ENCODE results near the gene TAF5L. TPM values are rescaled to one million over a fixed set of nuclear protein-coding genes. Genes with fewer than 3 reads are reported as not detected.
A peak's percentile ranks its signal among the peaks of the same experiment; 100 is the strongest.

Gene TAF5L
- polyA plus RNA-seq (2014; cell fraction: cytosol; rRNA removed): 18.6 and 23.0 TPM in 2 replicates
- polyA plus RNA-seq (2014; cell fraction: nucleus; rRNA removed): 15.0 and 15.8 TPM in 2 replicates

DNA sequence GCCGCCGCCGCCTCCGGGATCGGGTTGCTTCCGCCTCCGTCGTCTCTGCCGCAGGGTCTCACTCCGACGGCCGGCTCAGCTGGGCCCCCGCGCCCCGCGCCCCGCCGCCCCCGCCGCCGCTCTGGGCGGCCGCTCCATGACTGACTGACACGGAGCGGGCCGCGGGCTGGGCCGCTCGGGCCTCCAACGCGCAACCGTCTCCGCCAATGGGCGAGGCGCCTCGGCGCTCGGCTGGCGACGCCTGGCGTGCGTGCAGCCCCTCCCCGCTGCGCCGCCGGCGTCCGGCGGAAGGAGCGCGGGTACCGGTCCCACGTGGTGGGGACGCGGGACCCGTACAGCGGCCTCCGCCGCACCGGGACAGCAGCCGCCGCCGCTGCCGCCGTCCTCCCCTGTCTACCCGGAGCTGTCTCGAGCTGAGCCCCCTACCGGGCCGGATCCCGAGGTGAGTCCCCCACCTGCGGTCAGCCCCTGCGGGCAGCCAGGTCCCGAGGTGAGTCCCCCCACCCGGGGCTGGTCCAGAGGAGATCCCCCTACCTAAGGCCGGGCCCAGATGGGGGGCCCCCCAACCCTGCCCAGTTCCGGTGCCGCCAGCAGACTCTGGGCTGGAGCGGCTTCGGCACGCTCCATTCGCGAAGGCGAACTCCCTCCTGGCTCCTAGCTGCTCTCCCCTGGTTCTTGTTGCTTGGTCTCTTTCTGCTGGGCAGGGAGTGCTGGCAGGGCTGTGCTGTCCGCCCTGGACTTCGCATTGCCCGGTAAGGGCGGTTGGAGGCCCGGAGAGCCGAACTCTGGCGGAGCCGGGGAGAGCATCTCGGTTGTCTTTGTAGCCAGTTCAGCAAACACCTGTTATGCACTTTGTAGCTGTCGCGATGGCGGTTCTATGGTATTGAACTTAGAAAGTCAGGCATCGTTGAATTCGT lies at the start of gene TAF5L, which contains the start of gene URB2:
TAF5L (minus strand) TSS at position 208 of the 917 bp plus-strand sequence. CDS start 11,640 bp downstream, outside the sequence.
URB2 (plus strand) TSS at position 333 of the 917 bp plus-strand sequence. CDS start 1,387 bp downstream, outside the sequence.
- peak; percentile 83 for DNase-seq (ENCODE audit: low spot score)

DNA sequence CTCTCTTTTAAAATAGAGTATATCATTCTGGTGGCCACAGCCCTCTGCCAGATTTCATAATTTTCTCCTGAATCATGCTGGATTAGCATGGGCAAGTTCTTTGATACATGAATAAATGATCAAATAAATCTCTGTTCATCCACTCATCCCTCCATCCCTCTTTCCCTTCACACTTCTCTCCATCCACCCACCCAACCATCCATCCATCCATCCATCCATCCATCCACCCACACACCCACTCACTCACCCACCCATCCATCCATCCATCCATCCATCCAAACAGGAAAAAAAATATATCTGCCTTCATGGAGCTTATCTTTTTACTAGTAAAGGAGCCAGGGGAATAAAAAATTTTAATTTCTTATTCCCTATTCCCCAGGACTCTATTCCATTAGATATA lies 49.5 kb upstream of the TAF5L start:
- DNase-seq (ENCODE audit: low spot score): no peak

DNA sequence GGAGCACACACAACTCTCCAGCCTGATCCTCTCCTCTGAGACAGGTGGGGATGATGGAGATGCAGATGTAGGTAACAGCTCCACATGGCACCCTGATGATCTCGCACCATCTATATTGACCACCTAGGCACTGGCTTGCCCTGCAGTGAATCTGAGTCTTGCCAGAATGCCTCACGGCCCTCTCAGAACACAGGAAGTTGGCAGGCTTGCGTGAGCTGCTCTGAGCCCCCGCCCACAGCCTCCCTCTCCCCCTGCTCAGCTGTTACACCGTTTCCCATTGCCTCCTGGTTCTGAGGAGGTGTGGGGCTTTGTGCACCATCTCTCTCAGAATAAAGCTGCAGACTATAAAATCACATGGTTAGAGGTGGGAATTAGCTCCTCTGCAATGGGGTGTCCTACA lies 48.1 kb upstream of the TAF5L start:
- DNase-seq (ENCODE audit: low spot score): no peak

DNA sequence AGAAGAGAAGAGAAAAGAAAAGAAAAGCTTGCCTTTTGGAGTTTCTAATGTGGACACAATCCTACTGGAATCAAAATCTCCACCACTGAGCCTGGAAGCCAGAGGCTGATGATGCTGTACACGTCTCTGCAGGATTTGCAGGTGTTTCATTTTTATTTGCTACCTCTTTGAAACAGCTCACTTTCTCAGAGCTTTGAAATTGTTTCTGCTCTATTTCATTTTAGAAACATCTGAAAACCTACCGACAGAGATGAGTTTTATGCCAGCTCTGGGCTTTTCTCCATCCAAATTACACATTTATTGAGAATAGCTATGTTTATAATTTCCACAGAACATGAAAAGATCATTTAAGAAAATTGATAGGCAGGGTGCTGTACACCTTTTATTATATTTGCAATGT lies 46.3 kb upstream of the TAF5L start:
- DNase-seq (ENCODE audit: low spot score): no peak

DNA sequence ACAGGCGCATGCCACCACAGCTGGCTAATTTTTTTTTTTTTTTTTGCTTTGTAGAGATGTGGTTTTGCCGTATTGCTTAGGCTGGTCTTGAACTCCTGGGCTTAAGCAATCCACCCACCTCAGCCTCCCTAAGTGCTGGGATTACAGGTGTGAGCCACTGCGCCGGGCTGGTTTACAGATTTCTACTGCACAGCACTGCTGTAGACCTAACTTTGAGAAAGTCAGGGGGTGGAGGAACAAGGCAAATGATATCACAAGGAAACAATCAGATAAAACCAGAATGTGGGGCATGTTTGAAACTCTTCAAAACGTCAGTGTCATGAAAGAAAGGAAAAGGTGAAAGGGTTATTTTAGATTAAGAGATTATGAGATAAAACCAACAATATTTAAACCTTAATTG lies 45.4 kb upstream of the TAF5L start:
- no peak for DNase-seq (ENCODE audit: low spot score)

DNA sequence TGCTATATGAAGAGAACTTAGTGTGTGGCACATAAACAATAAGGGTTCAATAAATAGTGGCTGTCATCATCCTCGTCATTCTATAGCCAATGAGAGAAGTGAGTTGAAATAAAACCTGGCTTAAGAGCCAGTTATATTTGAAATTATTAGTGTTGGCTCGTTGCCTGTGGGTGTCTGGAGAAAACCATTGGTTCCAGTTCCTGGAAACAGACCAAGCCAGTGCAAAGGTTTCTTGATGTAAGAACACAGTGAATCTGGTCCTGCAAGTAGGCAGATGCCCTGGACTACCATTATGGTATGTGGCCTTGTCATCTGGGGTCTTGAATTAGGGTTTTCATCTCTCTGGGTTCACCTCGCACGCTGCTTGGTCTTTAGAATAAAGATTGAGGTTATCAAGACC lies 43.4 kb upstream of the TAF5L start:
- no peak for DNase-seq (ENCODE audit: low spot score)

DNA sequence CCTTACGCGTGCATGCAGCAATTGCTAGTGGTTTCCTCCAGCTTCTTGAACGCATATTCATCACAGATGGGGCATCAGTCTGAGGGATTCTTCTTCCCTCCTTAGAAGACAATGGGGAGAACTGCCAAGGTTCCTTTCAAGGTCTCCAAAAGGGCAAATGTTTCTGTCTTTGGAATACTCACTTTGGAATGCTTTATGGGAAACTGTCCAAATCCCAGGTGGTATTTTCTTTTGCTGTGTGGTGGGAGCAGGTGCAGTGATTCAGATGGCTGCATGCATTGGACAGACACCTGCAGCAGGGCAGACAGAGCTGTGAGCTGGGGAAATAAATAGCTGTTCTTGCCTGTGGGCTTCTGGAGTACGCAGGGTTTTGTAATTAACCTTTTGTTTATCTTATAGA lies 40.7 kb upstream of the TAF5L start:
- DNase-seq (ENCODE audit: low spot score): no peak

DNA sequence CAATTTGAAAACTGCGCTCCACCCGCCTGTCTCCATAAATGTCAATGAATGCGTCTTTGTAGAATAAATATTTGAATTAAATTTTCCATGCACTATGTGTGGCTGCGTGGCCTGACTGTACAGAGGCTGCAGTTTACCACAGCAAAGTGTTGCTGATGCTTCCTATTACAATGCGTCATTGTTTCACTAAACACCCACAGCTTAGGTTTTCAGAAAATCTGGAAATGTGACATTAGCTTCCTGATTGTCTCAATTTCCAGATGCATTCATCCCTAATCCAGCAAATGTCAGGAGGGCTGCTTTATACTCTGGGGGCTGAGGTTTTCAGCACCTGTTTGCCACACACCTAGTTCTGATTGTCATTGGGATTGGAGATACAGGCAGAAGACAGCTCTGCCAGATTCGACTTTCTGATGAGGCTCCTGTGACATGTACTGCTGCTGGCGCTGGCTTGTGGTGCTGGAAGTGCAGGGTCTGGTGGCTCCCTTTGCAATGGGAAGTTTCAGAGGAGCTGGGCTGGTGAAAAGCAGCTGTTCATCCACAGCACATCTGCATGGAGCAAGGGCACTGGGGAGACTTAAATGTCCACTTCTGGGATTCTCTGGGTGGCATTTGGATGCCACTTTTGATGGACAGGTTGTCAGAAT lies 40.1 kb upstream of the TAF5L start:
- no peak for DNase-seq (ENCODE audit: low spot score)

DNA sequence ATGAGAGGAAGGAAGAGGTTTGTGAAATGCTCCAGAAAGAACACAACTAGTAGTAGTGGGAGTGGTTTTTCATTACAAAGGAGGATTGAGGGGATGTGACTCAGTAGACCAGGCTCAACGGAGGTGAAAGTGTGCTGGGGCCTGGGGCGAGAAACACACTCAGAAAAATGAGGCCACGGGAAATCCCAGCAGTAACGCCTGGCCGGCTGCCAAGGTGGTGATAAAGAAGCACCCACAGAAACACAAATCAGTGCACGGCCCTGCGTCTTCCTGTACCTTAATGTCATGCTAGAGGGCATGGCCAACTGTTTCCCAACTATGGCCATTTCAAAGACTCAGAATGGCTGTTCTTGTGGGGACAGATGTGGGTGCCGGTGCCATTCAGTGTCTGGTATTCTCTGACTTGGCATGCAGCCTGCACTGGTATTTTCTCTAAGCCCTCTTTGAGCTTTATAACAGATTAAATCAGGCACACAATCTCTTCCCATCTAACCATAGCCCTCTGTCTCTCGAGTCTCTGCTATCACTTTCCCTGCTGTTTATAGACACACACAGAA lies 38.3 kb upstream of the TAF5L start:
- no peak for DNase-seq (ENCODE audit: low spot score)

DNA sequence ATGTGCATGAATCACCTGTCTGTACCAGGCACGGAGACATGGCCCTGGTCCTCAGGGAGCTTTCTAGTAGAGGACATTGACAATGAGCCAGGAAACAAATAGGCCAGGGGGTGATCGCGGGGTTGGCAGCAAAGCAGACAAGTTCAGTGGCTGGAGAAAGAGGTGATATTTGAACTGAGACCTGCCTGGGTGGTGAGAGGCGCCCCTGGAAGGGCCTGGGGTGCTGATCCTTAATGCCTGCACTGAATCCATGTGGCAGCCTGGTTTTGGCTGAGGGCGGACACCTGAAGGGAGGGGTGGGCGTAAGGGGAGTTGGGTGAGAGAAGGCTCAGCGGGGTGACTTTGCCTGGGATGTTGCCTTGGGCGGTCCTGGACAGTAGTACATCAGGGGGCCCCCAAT lies 36.0 kb upstream of the TAF5L start:
- DNase-seq (ENCODE audit: low spot score): no peak

DNA sequence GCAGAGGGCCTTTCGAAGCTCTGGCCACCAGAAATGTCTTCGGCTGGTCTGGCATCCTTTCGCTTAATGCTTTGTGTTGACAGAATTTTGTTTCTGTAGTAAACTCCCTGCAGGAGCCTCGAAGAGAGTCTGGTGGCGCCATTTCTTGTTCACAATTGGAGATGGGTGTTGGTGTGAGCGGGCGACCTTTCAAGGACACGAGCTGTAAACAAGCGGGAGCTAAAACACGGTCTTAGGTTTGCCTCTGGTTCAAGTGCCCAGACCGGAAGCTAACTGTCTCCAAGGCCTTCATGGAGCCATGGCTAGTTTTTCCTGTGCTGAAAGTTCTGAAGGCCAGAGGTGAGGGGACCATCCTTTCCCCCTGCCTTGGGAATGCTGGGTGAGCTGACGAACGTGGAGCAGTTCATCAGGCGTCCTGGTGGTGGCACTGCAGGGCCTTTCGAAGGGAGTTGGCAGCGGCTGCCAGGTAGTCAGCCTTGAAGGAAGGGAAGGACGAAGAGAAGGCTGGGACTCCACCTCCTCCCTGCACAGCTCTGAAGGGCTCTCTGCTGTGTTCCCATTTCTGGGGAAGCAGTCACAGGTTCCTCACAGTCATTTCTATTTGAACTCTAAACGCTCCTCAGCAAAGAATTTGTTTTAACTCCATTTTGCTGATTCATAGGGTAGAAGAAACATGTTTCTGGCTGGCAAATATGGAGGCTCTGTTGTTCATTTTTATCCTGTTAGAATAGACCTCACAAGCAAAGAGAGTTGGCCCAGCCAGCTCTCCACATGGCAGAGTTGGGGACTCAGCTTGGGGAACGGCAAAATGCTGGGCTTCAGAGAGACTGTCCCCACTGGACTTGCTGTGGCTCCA lies 35.3 kb upstream of the TAF5L start:
- DNase-seq (ENCODE audit: low spot score): peak; percentile 62

DNA sequence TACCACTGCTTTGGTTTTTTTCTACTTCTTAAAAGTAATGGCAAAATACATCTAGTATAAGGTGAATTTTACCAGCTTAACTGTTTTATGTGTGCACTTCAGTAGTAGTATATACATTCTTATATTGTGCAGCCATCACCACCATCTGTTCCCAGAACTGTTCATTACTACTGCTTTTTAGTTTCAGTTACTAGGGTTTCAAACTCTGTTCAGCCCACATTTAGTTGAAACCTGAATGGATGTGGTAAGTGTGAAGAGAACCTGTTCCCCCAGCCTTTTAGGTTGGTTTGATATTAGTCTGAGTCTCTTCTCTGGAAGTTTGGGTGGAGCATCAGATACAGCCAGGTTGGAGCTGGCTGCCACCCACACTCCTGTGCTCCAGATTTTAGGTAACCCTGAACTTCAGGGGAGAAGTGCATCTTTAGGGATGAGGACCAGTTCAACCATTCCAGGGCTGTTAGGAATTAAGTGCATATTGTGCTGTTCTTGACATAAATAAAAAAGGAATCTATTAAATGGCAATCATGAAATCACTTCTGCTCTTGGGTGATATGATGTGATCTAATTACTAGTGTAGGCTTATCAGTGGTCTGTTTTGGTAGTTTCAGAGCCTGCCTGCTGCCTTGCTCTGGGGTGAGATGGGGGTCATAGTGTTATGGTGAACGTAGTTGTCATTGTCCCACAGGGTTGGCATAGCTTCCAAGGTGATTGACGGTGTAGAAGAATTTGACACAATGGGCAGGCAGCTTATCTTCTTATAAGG lies 32.3 kb upstream of the TAF5L start:
- DNase-seq (ENCODE audit: low spot score): no peak

DNA sequence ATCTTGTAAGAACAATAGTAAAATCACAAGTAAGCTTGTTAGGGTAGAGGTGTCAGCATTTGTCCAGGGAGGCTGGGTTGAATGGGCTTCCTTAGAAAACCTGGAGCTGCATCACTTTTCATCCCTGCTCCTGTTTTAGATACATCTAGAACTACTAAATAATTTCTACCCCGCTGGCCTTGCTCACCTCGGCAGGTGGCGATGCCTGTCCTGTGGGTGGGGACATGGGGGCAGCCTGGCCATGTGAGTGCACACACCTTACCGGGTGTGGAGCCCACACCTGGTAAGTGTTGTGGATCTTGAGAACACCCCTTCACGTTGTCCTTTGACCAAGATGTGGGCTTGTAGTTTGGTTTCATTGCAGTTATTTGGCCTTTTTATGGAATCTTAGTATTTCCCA lies 29.9 kb upstream of the TAF5L start:
- DNase-seq (ENCODE audit: low spot score): no peak

DNA sequence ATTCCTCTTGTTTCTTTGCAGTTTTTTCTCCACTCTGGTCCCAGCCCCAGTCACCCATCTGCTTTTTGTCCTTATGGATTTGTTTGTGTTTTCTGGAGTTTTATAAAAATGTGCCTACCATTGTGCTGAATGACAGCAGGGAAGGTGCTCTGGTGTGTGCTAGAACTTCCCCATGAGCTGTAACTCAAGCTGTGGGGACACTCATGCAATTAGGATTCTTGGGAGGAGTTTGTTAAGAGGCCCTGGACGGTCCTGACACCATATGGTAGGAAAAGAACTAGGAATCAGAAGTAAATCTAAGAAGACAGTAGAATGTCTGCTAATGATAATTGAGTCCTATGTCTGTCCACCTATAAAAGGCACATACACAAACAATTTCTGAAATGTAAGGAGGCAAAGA lies 27.5 kb upstream of the TAF5L start:
- DNase-seq (ENCODE audit: low spot score): no peak

DNA sequence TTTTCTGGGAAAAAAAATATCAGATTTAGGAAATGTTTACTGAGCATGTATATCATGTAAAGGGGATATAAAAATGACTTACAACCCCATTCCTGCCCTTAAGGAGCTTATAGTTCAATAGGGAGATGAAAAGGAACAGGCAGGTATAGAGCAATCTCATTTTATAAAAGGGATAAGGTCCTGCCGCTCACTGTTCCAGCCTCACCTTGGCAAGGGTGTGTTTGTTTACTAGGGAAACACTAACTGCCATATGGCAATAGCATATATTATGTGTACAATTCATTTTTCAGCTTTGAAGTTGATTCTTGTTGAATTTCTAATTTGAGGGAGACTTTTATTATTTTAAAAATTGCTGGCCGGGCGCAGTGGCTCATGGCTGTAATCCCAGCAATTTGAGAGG lies 25.6 kb upstream of the TAF5L start:
- DNase-seq (ENCODE audit: low spot score): no peak

DNA sequence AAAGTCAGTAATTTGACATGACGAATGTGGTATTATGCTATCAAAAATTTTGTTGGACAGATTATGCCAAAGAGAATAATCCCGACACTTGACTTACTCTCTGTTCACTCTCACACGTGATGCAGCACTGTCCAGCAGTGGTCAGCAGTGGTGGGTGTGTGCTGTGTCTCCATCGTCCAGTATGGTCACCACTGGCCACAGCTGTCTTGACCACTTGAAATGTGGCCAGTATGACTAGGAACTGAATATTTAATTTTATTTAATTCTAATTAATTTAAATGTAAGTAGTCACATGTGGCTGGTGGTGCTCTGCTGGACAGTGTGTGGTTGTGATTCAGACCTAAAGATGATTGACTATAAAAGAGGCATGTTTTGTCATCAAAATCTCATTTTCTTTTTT lies 24.1 kb upstream of the TAF5L start:
- no peak for DNase-seq (ENCODE audit: low spot score)

DNA sequence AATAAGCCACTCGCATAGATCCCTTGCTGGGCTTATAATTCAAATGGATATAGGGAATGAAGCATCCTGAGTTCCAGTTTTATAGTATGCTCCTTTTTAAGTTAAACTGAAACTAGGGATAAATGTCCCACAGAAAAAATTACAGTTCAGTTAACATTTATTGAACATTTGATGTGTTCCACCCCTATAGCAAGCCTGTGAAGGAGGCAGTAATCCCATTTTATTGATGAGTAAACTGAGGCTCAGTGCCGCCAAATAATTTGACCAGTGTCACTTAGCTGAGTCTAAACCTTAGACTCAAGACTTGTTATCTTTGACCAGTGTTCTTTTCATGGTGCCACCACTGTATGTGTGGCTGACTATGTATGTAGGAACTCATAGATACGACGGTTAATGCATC lies 22.5 kb upstream of the TAF5L start:
- no peak for DNase-seq (ENCODE audit: low spot score)

DNA sequence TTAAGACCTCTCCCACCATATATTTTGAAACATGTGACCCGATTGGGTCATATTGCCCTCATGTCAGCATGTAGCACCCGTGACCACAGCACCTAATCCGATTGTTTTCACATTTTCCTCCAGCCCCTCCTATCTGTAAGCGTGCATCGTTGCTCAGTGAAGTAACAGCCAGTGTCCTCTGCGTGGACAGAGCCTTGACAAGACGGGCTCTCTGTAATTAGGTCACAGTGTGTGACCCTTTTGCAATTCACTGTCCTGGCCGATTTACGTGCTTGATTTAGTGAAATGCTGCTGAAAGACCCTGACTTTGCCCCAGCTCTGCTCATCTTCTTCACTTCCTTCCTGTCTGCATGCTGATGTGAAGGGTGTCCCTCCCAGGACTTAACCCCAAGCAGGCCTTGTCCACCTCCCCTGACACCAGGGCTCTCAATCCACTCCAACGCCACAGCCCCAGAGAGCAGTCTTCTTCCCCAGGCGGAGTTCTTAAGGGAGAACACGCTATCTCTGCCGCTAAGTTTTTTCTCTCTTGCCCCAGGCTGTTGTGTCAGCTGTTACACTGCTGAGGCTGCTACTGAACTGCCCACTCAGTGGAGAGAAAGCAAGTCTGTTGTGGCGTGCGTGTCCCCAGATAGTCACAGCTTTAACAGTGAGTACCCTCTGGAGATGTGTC lies 19.5 kb upstream of the TAF5L start:
- no peak for DNase-seq (ENCODE audit: low spot score)

DNA sequence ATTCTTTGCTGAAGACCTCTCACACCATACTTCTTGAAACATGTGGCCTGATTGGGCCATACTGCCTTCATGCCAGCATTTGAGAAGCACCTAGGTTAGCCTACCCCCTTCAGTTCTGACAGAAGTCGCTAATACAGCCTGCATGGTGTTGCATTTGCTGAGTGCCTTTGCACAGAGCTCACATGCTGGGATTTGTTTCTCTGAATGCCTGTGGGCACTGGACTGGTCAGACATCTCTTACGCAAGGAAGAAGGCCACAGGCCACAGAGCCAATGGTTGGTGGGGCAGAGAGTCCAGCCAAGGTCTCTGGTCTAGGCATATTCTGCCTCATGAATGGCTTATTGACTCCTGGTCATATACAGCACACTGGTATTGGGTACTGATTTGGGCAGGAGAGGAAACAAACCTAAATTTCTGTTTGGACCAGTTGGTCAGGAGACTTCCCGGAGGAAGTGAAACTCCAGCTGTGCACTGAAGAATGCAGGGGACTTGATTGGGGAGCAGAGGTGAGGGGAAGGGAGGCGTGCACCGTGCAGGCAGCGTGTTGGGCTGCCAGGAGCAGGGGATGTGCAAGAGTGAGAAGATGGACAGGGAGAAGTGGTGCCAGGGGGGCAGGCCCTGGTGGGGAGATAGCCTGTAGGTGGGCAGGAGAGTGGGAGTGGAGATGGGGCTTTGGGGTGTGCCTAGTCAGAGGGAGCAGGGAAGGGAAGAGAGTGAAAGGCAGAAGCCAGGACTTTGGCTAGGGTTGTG lies 18.2 kb upstream of the TAF5L start:
- no peak for DNase-seq (ENCODE audit: low spot score)
